ENCODE data around the gene NPEPL1. TPM values are rescaled to one million over a fixed set of nuclear protein-coding genes. Genes with fewer than 3 reads are reported as not detected.
A peak's percentile ranks its signal among the peaks of the same experiment; 100 is the strongest.

NPEPL1 gene
- total RNA-seq, 1 experiment from 2014 or later = 23.4 TPM

GRCh38 chr20:58688414-58688813 is 4.2 kb upstream of the NPEPL1 start:
- CTCF ChIA-PET = no interaction called here
- Mint-ChIP-seq H3K27ac (ENCODE audit: low read depth, unreplicated experiment) (no peak overlapping the region), H3K4me1 (ENCODE audit: insufficient read depth, unreplicated experiment) (peaks cover 5% of the 10 kb centered on the region), H3K36me3 (ENCODE audit: insufficient read depth, unreplicated experiment) (no peaks in the 10 kb centered on the region), H3K9me3 (ENCODE audit: unreplicated experiment) (no peaks in the 10 kb centered on the region), H3K4me3 (ENCODE audit: unreplicated experiment) (no peak overlapping the region), H3K27me3 (ENCODE audit: insufficient read depth, unreplicated experiment) (no peaks in the 10 kb centered on the region)
- TF ChIP-seq CTCF (IDR thresholded peaks at IDR 0.05; ENCODE audit: unreplicated experiment) = no peak
- no TSS peak for BruUV-seq (replicated peaks)
- intact Hi-C loops (cut with micrococcal nuclease) = no loop called here
- POLR2A ChIA-PET = no interaction called here
- no peak for DNase-seq (ENCODE audit: unreplicated experiment)

DNA sequence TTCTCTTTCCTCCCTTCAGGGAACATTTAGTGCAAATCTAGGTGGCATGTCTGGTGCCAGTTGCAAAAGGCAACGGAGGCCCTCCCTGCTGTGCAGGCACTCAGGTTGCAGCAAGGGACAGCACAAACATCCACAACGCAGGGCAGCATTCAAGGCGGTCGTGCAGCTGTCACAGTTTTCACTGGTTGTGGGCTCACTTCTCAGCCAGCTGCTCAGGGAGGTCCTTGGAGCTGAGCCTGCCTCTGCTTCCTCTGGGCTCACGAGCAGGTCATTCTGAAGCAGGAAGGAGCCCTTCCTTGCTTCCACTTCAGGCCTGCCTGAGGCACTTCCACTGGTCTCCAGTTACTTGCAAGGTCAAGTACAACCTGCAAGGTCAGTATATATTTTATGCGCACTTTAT is 3.8 kb upstream of the NPEPL1 start:
- Mint-ChIP-seq H3K4me1 (ENCODE audit: insufficient read depth, unreplicated experiment) (peaks cover 5% of the 10 kb centered on the region), H3K4me3 (ENCODE audit: unreplicated experiment) (no peak overlapping the region), H3K36me3 (ENCODE audit: insufficient read depth, unreplicated experiment) (peaks cover 4% of the 10 kb centered on the region), H3K27ac (ENCODE audit: low read depth, unreplicated experiment) (no peak overlapping the region), H3K27me3 (ENCODE audit: insufficient read depth, unreplicated experiment) (no peaks in the 10 kb centered on the region), H3K9me3 (ENCODE audit: unreplicated experiment) (no peaks in the 10 kb centered on the region)
- BruUV-seq (replicated peaks) = no TSS peak
- no peak for DNase-seq (ENCODE audit: unreplicated experiment)
- no peak for TF ChIP-seq CTCF (IDR thresholded peaks at IDR 0.05; ENCODE audit: unreplicated experiment)
- ChIA-PET POLR2A (interaction anchor here (1.7 kb wide), 1 partner anchor 38 kb away, joined by 7 read pairs; the partner anchor contains the start of gene STX16), CTCF (interaction anchor here (0.6 kb wide), 1 partner anchor 557 kb away, joined by 3 read pairs; no protein-coding TSS in a partner anchor)
- intact Hi-C loops (cut with micrococcal nuclease) = no loop called here

GRCh38 chr20:58690396-58691135 is 2.0 kb upstream of the NPEPL1 start:
- DNase-seq (ENCODE audit: unreplicated experiment) = no peak
- Mint-ChIP-seq H3K9me3 (ENCODE audit: unreplicated experiment) (no peaks in the 10 kb centered on the region), H3K27ac (ENCODE audit: low read depth, unreplicated experiment) (no peak overlapping the region), H3K4me1 (ENCODE audit: insufficient read depth, unreplicated experiment) (peaks cover 5% of the 10 kb centered on the region), H3K27me3 (ENCODE audit: insufficient read depth, unreplicated experiment) (no peaks in the 10 kb centered on the region), H3K4me3 (ENCODE audit: unreplicated experiment) (no peak overlapping the region), H3K36me3 (ENCODE audit: insufficient read depth, unreplicated experiment) (peaks cover 7% of the 10 kb centered on the region)
- no TSS peak for BruUV-seq (replicated peaks)
- TF ChIP-seq CTCF (IDR thresholded peaks at IDR 0.05; ENCODE audit: unreplicated experiment) = no peak
- intact Hi-C loops (cut with micrococcal nuclease) = no loop called here
- POLR2A ChIA-PET = interaction anchor here (0.8 to 1.7 kb wide), 2 partner anchors 38 to 39 kb away, joined by 6 to 7 read pairs; partner anchors contain the start of gene STX16
- CTCF ChIA-PET = interaction anchor here (0.6 to 0.7 kb wide), 2 partner anchors 318 to 366 kb away, joined by 3 read pairs; no protein-coding TSS in a partner anchor

DNA sequence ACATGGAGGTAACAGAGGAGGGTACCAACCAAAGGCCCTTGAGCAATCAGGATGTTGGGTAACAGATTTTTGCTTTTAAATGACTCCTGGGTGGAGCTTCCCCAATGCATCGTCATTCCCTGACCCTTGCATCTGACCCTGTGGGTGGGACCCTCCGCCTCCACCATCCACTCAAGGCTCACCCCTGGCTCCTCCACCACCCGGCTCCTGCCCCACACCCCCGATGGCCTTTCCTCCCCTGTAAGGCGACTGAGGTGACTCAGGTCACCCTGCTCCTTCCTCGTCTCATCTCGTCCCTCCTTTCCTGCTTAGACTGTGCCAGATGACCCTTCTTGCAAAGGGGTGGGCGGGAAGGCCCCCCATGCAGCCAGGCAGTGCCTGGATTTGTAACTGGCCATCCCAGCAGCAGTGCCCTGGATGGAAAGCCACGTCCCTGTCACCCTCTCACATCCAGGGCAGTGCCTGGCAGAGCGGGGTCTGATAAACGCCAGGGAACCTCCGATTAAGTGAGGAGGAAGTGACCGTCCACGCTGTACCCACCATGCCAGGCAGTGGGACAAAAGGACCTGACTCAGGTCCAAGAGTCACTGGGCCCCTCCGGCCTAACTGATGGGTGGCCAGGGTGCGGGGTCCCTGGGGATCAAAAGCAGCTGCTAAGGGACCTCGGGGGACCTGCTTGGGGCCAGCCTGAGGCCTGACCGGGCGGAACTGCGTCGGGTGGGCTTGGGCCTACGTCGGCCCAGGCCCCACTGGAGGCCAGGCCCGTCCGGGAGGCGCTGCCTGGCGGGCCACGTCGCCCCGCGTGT is 624 bp upstream of the NPEPL1 start:
- peaks cover 5% of the 10 kb centered on the region for H3K4me1 Mint-ChIP-seq (ENCODE audit: insufficient read depth, unreplicated experiment)
- H3K9me3 Mint-ChIP-seq (ENCODE audit: unreplicated experiment) = no peaks in the 10 kb centered on the region
- no peak overlapping the region for H3K4me3 Mint-ChIP-seq (ENCODE audit: unreplicated experiment)
- intact Hi-C loops (cut with micrococcal nuclease) = no loop called here
- DNase-seq (ENCODE audit: unreplicated experiment) = peak; percentile 56
- TF ChIP-seq CTCF (IDR thresholded peaks at IDR 0.05; ENCODE audit: unreplicated experiment) = no peak
- BruUV-seq (replicated peaks) = no TSS peak
- CTCF ChIA-PET = interaction anchor here (0.6 to 1.3 kb wide), 4 partner anchors 25 to 447 kb away, joined by 3 to 5 read pairs (median 4); partner anchors contain the start of gene STX16
- POLR2A ChIA-PET = interaction anchor here (0.8 to 1.0 kb wide), 2 partner anchors 40 to 41 kb away, joined by 5 to 6 read pairs; partner anchors contain the start of gene STX16
- peak overlapping the region; percentile 23 for H3K27ac Mint-ChIP-seq (ENCODE audit: low read depth, unreplicated experiment)
- no peaks in the 10 kb centered on the region for H3K27me3 Mint-ChIP-seq (ENCODE audit: insufficient read depth, unreplicated experiment)
- peaks cover 7% of the 10 kb centered on the region for H3K36me3 Mint-ChIP-seq (ENCODE audit: insufficient read depth, unreplicated experiment)

All from MCF 10A (cell line).